Osteoblast (primary cell): ENCODE measurements around the gene ZMYM1. TPM values are rescaled to one million over a fixed set of nuclear protein-coding genes. Genes with fewer than 3 reads are reported as not detected.

Experiments
- DNase-seq: peaks from one replicate; pipeline ENCODE4 v3.0.0; 2011; ENCODE audit warnings: low spot score, mixed read lengths; ENCODE audit not compliant: insufficient read length; ENCODE audit errors: missing footprints
- H2AFZ ChIP-seq: 2 replicates; pipeline ENCODE4 v1.6.0; 2011; ENCODE audit warnings: mild to moderate bottlenecking, low read length
- H3K27ac ChIP-seq: 2 replicates; pipeline ENCODE4 v1.5.1; 2011; ENCODE audit warnings: mild to moderate bottlenecking, low read depth, low read length, moderate library complexity
- H3K27me3 ChIP-seq: 2 replicates; pipeline ENCODE4 v1.6.0; 2012; ENCODE audit warnings: mild to moderate bottlenecking, control low read depth, inconsistent platforms, low read length, moderate library complexity; ENCODE audit not compliant: insufficient read depth
- H3K36me3 ChIP-seq: 2 replicates; pipeline ENCODE4 v1.5.1; 2011; ENCODE audit warnings: mild to moderate bottlenecking, low read length, control low read depth, moderate library complexity; ENCODE audit not compliant: insufficient read depth
- H3K4me1 ChIP-seq: 2 replicates; pipeline ENCODE4 v1.5.1; 2011; ENCODE audit warnings: mild to moderate bottlenecking, low read length, control low read depth, moderate library complexity; ENCODE audit not compliant: insufficient read depth
- H3K4me2 ChIP-seq: 2 replicates; pipeline ENCODE4 v1.6.0; 2011; ENCODE audit warnings: mild to moderate bottlenecking, low read length; ENCODE audit not compliant: insufficient read depth
- H3K4me3 ChIP-seq: fragments of 200-600 bp; sonication (generic); 3 replicates; pipeline ENCODE4 v1.5.1; 2012; ENCODE audit warnings: mild to moderate bottlenecking, low read length, inconsistent platforms; ENCODE audit not compliant: insufficient read depth
- H3K79me2 ChIP-seq: 2 replicates; pipeline ENCODE4 v1.6.0; 2012; ENCODE audit warnings: mild to moderate bottlenecking, low read length, control low read depth, inconsistent platforms; ENCODE audit not compliant: insufficient read depth
- H3K9me3 ChIP-seq: 2 replicates; pipeline ENCODE4 v1.5.1; 2011; ENCODE audit warnings: low read depth, low read length, control low read depth
- H4K20me1 ChIP-seq: 2 replicates; pipeline ENCODE4 v1.6.0; 2012; ENCODE audit warnings: mild to moderate bottlenecking, low read length, control low read depth; ENCODE audit not compliant: insufficient read depth
- CTCF ChIP-seq: IDR thresholded peaks from 2 replicates; pipeline ENCODE4 v1.5.1; 2011; ENCODE audit warnings: mild to moderate bottlenecking, low read depth, low read length, moderate library complexity; ENCODE audit errors: extremely low read depth
- total RNA-seq: library from RNA; depleted of rRNA; stranded (reverse); fragments of >200 nt; gene quantifications from 2 replicates; pipeline ENCODE4 v1.2.3, GENCODE V29; 2012

ZMYM1 gene
- total RNA-seq, 1 donor, result 13.4 TPM

- no peak overlapping the region for H3K4me2 ChIP-seq
- H3K4me1 ChIP-seq, result no peaks in the 10 kb centered on the region
- H4K20me1 ChIP-seq, result no peaks in the 10 kb centered on the region
- H3K4me3 ChIP-seq, result no peak overlapping the region
- H3K27ac ChIP-seq, result no peak overlapping the region
- H2AFZ ChIP-seq, result no peak overlapping the region
- peak; percentile 34 for DNase-seq
- H3K79me2 ChIP-seq, result peaks cover 6% of the 10 kb centered on the region
- TF ChIP-seq CTCF, result no peak
- H3K27me3 ChIP-seq, result no peaks in the 10 kb centered on the region
- H3K9me3 ChIP-seq, result no peaks in the 10 kb centered on the region
- H3K36me3 ChIP-seq, result peaks cover 48% of the 10 kb centered on the region
Measured at GRCh38 chr1:35097224-35097623, 18.0 kb downstream of the ZMYM1 start.

GRCh38 chr1:35111106-35111505, 31.9 kb downstream of the ZMYM1 start:
- peaks cover 3% of the 10 kb centered on the region for H3K4me1 ChIP-seq
- peaks cover 21% of the 10 kb centered on the region for H3K36me3 ChIP-seq
- no peak for TF ChIP-seq CTCF
- H3K4me2 ChIP-seq, result no peak overlapping the region
- H3K4me3 ChIP-seq, result no peak overlapping the region
- H3K27me3 ChIP-seq, result no peaks in the 10 kb centered on the region
- H2AFZ ChIP-seq, result no peak overlapping the region
- no peaks in the 10 kb centered on the region for H3K79me2 ChIP-seq
- peak; percentile 89 for DNase-seq
- H3K9me3 ChIP-seq, result no peaks in the 10 kb centered on the region
- H4K20me1 ChIP-seq, result no peaks in the 10 kb centered on the region
- no peak overlapping the region for H3K27ac ChIP-seq

- Histone ChIP-seq H2AFZ (no peak overlapping the region), H3K27ac (no peak overlapping the region), H3K4me2 (no peak overlapping the region), H3K36me3 (peaks cover 15% of the 10 kb centered on the region), H3K4me3 (no peak overlapping the region), H3K9me3 (no peaks in the 10 kb centered on the region), H3K79me2 (no peaks in the 10 kb centered on the region), H4K20me1 (no peaks in the 10 kb centered on the region), H3K4me1 (peaks cover 3% of the 10 kb centered on the region), H3K27me3 (no peaks in the 10 kb centered on the region)
- peak; percentile 34 for TF ChIP-seq CTCF
- no peak for DNase-seq
Measured at GRCh38 chr1:35112668-35113067, 33.5 kb downstream of the ZMYM1 start.

GRCh38 chr1:35115459-35116383, 36.5 kb downstream of the ZMYM1 start:
- DNase-seq, result peak; percentile 26

More at GRCh38 chr1:35115459-35116383, 36.5 kb downstream of the ZMYM1 start:
- Histone ChIP-seq H3K4me2 (no peak overlapping the region), H3K4me3 (no peak overlapping the region), H3K4me1 (peaks cover 3% of the 10 kb centered on the region), H3K27me3 (no peaks in the 10 kb centered on the region), H3K79me2 (no peaks in the 10 kb centered on the region), H3K9me3 (no peaks in the 10 kb centered on the region), H2AFZ (no peak overlapping the region), H3K27ac (no peak overlapping the region), H4K20me1 (no peaks in the 10 kb centered on the region), H3K36me3 (peaks cover 13% of the 10 kb centered on the region)
- no peak for TF ChIP-seq CTCF
